ENCODE results near the gene DIDO1.
A peak's percentile ranks its signal among the peaks of the same experiment; 100 is the strongest.

DIDO1 gene

GRCh38 chr20:62889871-62890270, 36.4 kb downstream of the DIDO1 start:
- no peak for DNase-seq

GRCh38 chr20:62889411-62889810, 36.9 kb downstream of the DIDO1 start:
- DNase-seq: no peak

- no peak for DNase-seq
These were observed 37.4 kb downstream of the DIDO1 start for GRCh38 chr20:62888910-62889309.

GRCh38 chr20:62888406-62888805, 37.9 kb downstream of the DIDO1 start:
- no peak for DNase-seq

GRCh38 chr20:62887860-62888239, 38.5 kb downstream of the DIDO1 start:
- no peak for DNase-seq

- peak; percentile 15 for DNase-seq
These were observed 39.0 kb downstream of the DIDO1 start for GRCh38 chr20:62887152-62887859.

- no peak for DNase-seq
These were observed 39.6 kb downstream of the DIDO1 start for GRCh38 chr20:62886709-62887058.

- DNase-seq: no peak
These were observed 40.2 kb downstream of the DIDO1 start for GRCh38 chr20:62885896-62886708.

GRCh38 chr20:62885046-62885895, 41.0 kb downstream of the DIDO1 start:
- DNase-seq: no peak

- no peak for DNase-seq
These were observed 41.7 kb downstream of the DIDO1 start for GRCh38 chr20:62884556-62884955.

- no peak for DNase-seq
These were observed 43.9 kb downstream of the DIDO1 start for GRCh38 chr20:62882426-62882825.

GRCh38 chr20:62881662-62882395, 44.5 kb downstream of the DIDO1 start:
- DNase-seq: no peak

GRCh38 chr20:62880935-62881661, 45.2 kb downstream of the DIDO1 start:
- DNase-seq: no peak

GRCh38 chr20:62880147-62880934, 46.0 kb downstream of the DIDO1 start:
- no peak for DNase-seq

- DNase-seq: no peak
These were observed 46.8 kb downstream of the DIDO1 start for GRCh38 chr20:62879275-62880146.

GRCh38 chr20:62878244-62879038, 47.9 kb downstream of the DIDO1 start:
- no peak for DNase-seq

GRCh38 chr20:62876902-62877816, 49.1 kb downstream of the DIDO1 start:
- DNase-seq: no peak

GRCh38 chr20:62876501-62876901, 49.8 kb downstream of the DIDO1 start:
- no peak for DNase-seq
